HepG2 (cell line): ENCODE results near the gene POU5F1. TPM values are rescaled to one million over a fixed set of nuclear protein-coding genes. Genes with fewer than 3 reads are reported as not detected.

Experiments
- ATAC-seq: fragments of 200-7000 bp; cut with Tn5 transposase; 3 replicates; pipeline ENCODE4 v1.9.1; 2020; ENCODE audit warnings: mild to moderate bottlenecking, moderate library complexity
- BruUV-seq: library from RNA; stranded (reverse); fragments of 400-500 nt; replicated peaks from 2 replicates; lab custom pipeline; 2021; lab: Mats Ljungman, UMichigan
- CTCF ChIA-PET: fragments of 300-600 bp; formaldehyde crosslinking; extraction: SDS; loops from one replicate; lab custom pipeline; 2021; ENCODE audit warnings: low total read pairs, inconsistent platforms, low intra/inter-chr PET ratio; lab: Yijun Ruan, JAX
- POLR2A ChIA-PET: fragments of 350-600 bp; sonication (Branson Sonifier 250); formaldehyde crosslinking; loops from one replicate; lab custom pipeline; 2020; ENCODE audit warnings: antibody characterized with exemption, inconsistent platforms; lab: Yijun Ruan, JAX
- DNase-seq: peaks from one replicate; pipeline ENCODE4 v3.0.0-alpha.2; 2015; ENCODE audit warnings: low spot score
- FAIRE-seq: peaks from 3 replicates; lab custom pipeline; 2011; peaks lifted over from hg19 to GRCh38; lab: Jason Lieb, UNC
- H2AFZ ChIP-seq: one replicate; pipeline ENCODE4 v1.6.1; 2011; ENCODE audit warnings: low read length, inconsistent platforms
- H3K27ac ChIP-seq: fragments of 300-600 bp; 3 replicates; pipeline ENCODE4 v1.8.0; 2011; ENCODE audit warnings: mixed run types, mild to moderate bottlenecking, mixed read lengths, low read length, inconsistent platforms; ENCODE audit not compliant: insufficient read depth; ENCODE audit errors: extremely low read length
- H3K27me3 ChIP-seq, 2 experiments: fragments of 200-600 bp in 1 of 2; 2 replicates in 1 of 2; 3 replicates in 1 of 2; pipeline versions ENCODE4 v1.6.0 to v1.8.0; 2011; ENCODE audit warnings: low read length in 2 of 2, mild to moderate bottlenecking in 2 of 2, moderate library complexity in 2 of 2, inconsistent platforms in 1 of 2; ENCODE audit not compliant: insufficient read depth in 2 of 2, control insufficient read depth in 1 of 2
- H3K36me3 ChIP-seq, 2 experiments: fragments of 200-600 bp in 1 of 2; replicated peaks in 1 of 2; 2 replicates in 1 of 2; 3 replicates in 1 of 2; pipeline versions ENCODE4 v1.5.1 to v1.8.0; 2011; ENCODE audit warnings: low read length in 2 of 2, inconsistent platforms in 1 of 2; ENCODE audit not compliant: insufficient read depth in 2 of 2, control insufficient read depth in 1 of 2
- H3K4me1 ChIP-seq: 2 replicates; pipeline ENCODE4 v1.5.1; 2012; ENCODE audit warnings: low read length, inconsistent platforms; ENCODE audit not compliant: insufficient read depth
- H3K4me2 ChIP-seq: 2 replicates; pipeline ENCODE4 v1.6.0; 2011; ENCODE audit warnings: low read depth, low read length, inconsistent platforms
- H3K4me3 ChIP-seq, 3 experiments: fragments of 200-600 bp in 1 of 3; sonication (generic), shearing (Covaris generic) in 1 of 3; replicated peaks in 1 of 3; 2 replicates each; pipeline ENCODE4 v1.5.1; 2011 to 2016; ENCODE audit warnings: low read length in 3 of 3, inconsistent platforms in 2 of 3, low read depth in 2 of 3, mild to moderate bottlenecking in 2 of 3, control low read depth in 1 of 3, mixed read lengths in 1 of 3; ENCODE audit not compliant: insufficient read depth in 1 of 3
- H3K79me2 ChIP-seq: one replicate; pipeline ENCODE4 v1.6.1; 2011; ENCODE audit warnings: low read length, inconsistent platforms; ENCODE audit not compliant: insufficient read depth
- H3K9ac ChIP-seq: 2 replicates; pipeline ENCODE4 v1.6.0; 2011; ENCODE audit warnings: mild to moderate bottlenecking, low read depth, low read length, inconsistent platforms; ENCODE audit not compliant: insufficient read depth
- H3K9me3 ChIP-seq: 2 replicates; pipeline ENCODE4 v1.5.1; 2012; ENCODE audit warnings: mild to moderate bottlenecking, low read length
- H4K20me1 ChIP-seq: 2 replicates; pipeline ENCODE4 v1.6.0; 2011; ENCODE audit warnings: inconsistent platforms, mild to moderate bottlenecking, low read length, moderate library complexity; ENCODE audit not compliant: insufficient read depth
- FOSL1 ChIP-seq: sonication (generic); formaldehyde crosslinking; IDR thresholded peaks from 2 replicates; pipeline ENCODE4 v1.9.0; 2021; ENCODE audit warnings: missing genetic modification reagents, borderline replicate concordance
- HIVEP1 ChIP-seq: sonication (generic); formaldehyde crosslinking; IDR thresholded peaks from 2 replicates; pipeline ENCODE4 v1.4.0; 2020; ENCODE audit warnings: mild to moderate bottlenecking, missing genetic modification reagents
- HMGXB4 ChIP-seq, 2 experiments: sonication (generic) in 1 of 2; formaldehyde crosslinking in 1 of 2; IDR thresholded peaks; 2 replicates each; pipeline versions ENCODE4 v1.4.0 to v1.6.1; 2018 to 2020; ENCODE audit warnings: missing genetic modification reagents in 2 of 2, borderline replicate concordance in 1 of 2, low read depth in 1 of 2, mild to moderate bottlenecking in 1 of 2, missing biosample characterization in 1 of 2
- NR3C1 ChIP-seq: sonication (generic); formaldehyde crosslinking; IDR thresholded peaks from 2 replicates; pipeline ENCODE4 v1.4.0; 2020; ENCODE audit warnings: missing genetic modification reagents
- PAF1 ChIP-seq: IDR thresholded peaks from 2 replicates; pipeline ENCODE4 v1.6.1; 2016; ENCODE audit warnings: missing genetic modification reagents, missing compliant biosample characterization
- ZNF253 ChIP-seq: sonication (generic); formaldehyde crosslinking; IDR thresholded peaks from 2 replicates; pipeline ENCODE4 v1.8.0; 2022; ENCODE audit warnings: mild to moderate bottlenecking, missing genetic modification reagents, borderline replicate concordance
- ZNF383 ChIP-seq: sonication (generic); formaldehyde crosslinking; IDR thresholded peaks from 2 replicates; pipeline ENCODE4 v1.4.0; 2020; ENCODE audit warnings: missing genetic modification reagents, mild to moderate bottlenecking, borderline replicate concordance
- ZNF724P ChIP-seq: sonication (generic); formaldehyde crosslinking; IDR thresholded peaks from 2 replicates; pipeline ENCODE4 v1.8.0; 2022; ENCODE audit warnings: missing genetic modification reagents, borderline replicate concordance
- WGBS: methylation state at CpG from one replicate; pipeline ENCODE4 v1.1.6; 2017; ENCODE audit warnings: low lambda C conversion rate; 5-methylcytosine and 5-hydroxymethylcytosine counted together
- in situ Hi-C: cut with HindIII; loops from 2 replicates; pipeline ENCODE4 v1.10.0; 2017; ENCODE audit warnings: low pct_unique_long_range_greater_than_20kb; ENCODE audit not compliant: extremely low pct_ligation_motif_present
- intact Hi-C: fragments of 100-400 bp; cut with micrococcal nuclease; formaldehyde crosslinking; loops from one replicate; pipeline ENCODE4 v1.10.0; 2022; ENCODE audit not compliant: unreplicated experiment
- polyA plus RNA-seq, 8 experiments: library from polyadenylated mRNA; depleted of rRNA in 3 of 8; stranded (reverse) in 7 of 8; unstranded in 1 of 8; fragments of >200 nt; fragmentation: Illumina TruSeq in 4 of 8; extraction: Trizol in 4 of 8; gene quantifications; 2 replicates each; pipeline versions ENCODE4 v1.2.1 to v1.2.3, GENCODE V29; 2011 to 2016; ENCODE audit warnings: low read depth in 4 of 8, missing spikeins in 1 of 8, mixed read lengths in 1 of 8; ENCODE audit not compliant: insufficient read depth in 1 of 8
- total RNA-seq, 5 experiments: library from RNA; depleted of rRNA; stranded (reverse); fragments of >200 nt; fragmentation: Illumina TruSeq; extraction: Trizol; gene quantifications; 2 replicates each; pipeline ENCODE4 v1.2.3, GENCODE V29; 2016; ENCODE audit warnings: low read depth in 1 of 5
- TF ChIP-seq, protein P1 (sequence below): sonication (generic); formaldehyde crosslinking; IDR thresholded peaks from 2 replicates; pipeline ENCODE4 v1.4.0; 2020; ENCODE audit warnings: missing genetic modification reagents, mild to moderate bottlenecking, borderline replicate concordance
- TF ChIP-seq, protein P2 (sequence below): sonication (generic); formaldehyde crosslinking; IDR thresholded peaks from 2 replicates; pipeline ENCODE4 v1.4.0; 2020; ENCODE audit warnings: mild to moderate bottlenecking, missing genetic modification reagents
- TF ChIP-seq, protein P3 (sequence below): sonication (generic); formaldehyde crosslinking; IDR thresholded peaks from 2 replicates; pipeline ENCODE4 v1.5.1; 2020; ENCODE audit warnings: missing genetic modification reagents, mild to moderate bottlenecking, borderline replicate concordance
- TF ChIP-seq, protein P4 (sequence below): IDR thresholded peaks from 2 replicates; pipeline ENCODE4 v1.6.1; 2016; ENCODE audit warnings: control low read depth

Gene POU5F1
- total and polyA plus RNA-seq, 2 of the 13 experiments (the other 11 are each of a cell fraction or from before 2014, with no cell fraction given), result 2.5 to 7.2 TPM

- CTCF ChIA-PET, result no interaction called here
- no TSS peak for BruUV-seq
- no peak overlapping the region for H2AFZ ChIP-seq
- 85% methylated on average over 5 of the region's 5 CpGs for WGBS
- ATAC-seq, result no peak
- TF ChIP-seq NR3C1 (CRISPR knock-in tag) (no peak), ZNF724P (CRISPR knock-in tag) (no peak), HMGXB4 (CRISPR knock-in tag; IDR thresholded peaks at IDR 0.05; ENCODE audit: borderline replicate concordance in 1 of 2, low read depth in 1 of 2) (no peak), HIVEP1 (no peak), ZNF253 (CRISPR knock-in tag) (no peak), ZNF383 (CRISPR knock-in tag) (no peak), PAF1 (CRISPR knock-in tag) (no peak), FOSL1 (CRISPR knock-in tag) (no peak)
- TF ChIP-seq, protein P1, sequence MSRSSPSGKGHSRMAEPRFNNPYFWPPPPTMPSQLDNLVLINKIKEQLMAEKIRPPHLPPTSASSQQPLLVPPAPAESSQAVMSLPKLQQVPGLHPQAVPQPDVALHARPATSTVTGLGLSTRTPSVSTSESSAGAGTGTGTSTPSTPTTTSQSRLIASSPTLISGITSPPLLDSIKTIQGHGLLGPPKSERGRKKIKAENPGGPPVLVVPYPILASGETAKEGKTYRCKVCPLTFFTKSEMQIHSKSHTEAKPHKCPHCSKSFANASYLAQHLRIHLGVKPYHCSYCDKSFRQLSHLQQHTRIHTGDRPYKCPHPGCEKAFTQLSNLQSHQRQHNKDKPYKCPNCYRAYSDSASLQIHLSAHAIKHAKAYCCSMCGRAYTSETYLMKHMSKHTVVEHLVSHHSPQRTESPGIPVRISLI, result no peak
- TF ChIP-seq, protein P2, sequence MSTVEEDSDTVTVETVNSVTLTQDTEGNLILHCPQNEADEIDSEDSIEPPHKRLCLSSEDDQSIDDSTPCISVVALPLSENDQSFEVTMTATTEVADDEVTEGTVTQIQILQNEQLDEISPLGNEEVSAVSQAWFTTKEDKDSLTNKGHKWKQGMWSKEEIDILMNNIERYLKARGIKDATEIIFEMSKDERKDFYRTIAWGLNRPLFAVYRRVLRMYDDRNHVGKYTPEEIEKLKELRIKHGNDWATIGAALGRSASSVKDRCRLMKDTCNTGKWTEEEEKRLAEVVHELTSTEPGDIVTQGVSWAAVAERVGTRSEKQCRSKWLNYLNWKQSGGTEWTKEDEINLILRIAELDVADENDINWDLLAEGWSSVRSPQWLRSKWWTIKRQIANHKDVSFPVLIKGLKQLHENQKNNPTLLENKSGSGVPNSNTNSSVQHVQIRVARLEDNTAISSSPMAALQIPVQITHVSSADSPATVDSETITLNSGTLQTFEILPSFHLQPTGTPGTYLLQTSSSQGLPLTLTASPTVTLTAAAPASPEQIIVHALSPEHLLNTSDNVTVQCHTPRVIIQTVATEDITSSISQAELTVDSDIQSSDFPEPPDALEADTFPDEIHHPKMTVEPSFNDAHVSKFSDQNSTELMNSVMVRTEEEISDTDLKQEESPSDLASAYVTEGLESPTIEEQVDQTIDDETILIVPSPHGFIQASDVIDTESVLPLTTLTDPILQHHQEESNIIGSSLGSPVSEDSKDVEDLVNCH (CRISPR knock-in tag), result no peak
- TF ChIP-seq, protein P3, sequence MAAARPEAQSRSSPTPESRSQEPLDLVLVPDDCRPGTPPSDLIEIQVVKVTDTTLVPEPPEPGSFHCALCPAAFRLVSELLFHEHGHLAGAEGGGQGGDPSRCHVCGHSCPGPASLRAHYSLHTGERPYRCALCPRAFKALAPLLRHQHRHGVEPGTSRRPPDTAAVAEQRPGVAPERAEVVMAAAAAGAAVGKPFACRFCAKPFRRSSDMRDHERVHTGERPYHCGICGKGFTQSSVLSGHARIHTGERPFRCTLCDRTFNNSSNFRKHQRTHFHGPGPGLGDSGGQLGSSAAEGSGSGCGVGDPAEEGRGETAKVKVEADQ (CRISPR knock-in tag), result no peak
- TF ChIP-seq, protein P4, sequence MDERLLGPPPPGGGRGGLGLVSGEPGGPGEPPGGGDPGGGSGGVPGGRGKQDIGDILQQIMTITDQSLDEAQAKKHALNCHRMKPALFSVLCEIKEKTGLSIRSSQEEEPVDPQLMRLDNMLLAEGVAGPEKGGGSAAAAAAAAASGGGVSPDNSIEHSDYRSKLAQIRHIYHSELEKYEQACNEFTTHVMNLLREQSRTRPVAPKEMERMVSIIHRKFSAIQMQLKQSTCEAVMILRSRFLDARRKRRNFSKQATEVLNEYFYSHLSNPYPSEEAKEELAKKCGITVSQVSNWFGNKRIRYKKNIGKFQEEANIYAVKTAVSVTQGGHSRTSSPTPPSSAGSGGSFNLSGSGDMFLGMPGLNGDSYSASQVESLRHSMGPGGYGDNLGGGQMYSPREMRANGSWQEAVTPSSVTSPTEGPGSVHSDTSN, result no peak
- in situ Hi-C loops (no loop called here), intact Hi-C loops (no loop called here)
- no peaks in the 10 kb centered on the region for H3K4me1 ChIP-seq
- POLR2A ChIA-PET, result no interaction called here
- H3K27me3 ChIP-seq, result no peaks in the 10 kb centered on the region
- no peaks in the 10 kb centered on the region for H3K79me2 ChIP-seq
- no peak overlapping the region for H3K4me3 ChIP-seq
- no peak overlapping the region for H3K4me2 ChIP-seq
- FAIRE-seq, result no peak
- no peak for DNase-seq
- H4K20me1 ChIP-seq, result no peaks in the 10 kb centered on the region; the same call in 1 of the 2 replicates
- no peaks in the 10 kb centered on the region for H3K9me3 ChIP-seq
- H3K9ac ChIP-seq, result no peak overlapping the region
- peaks cover 6 to 8% of the 10 kb centered on the region in 2 experiments; a peak in 3 of 5 replicates for H3K36me3 ChIP-seq
- H3K27ac ChIP-seq, result no peak overlapping the region
Observed at GRCh38 chr6:31165986-31166385, 4.5 kb downstream of the POU5F1 start.
